HG03460 (cell line): ENCODE data around the gene TENM4.
A peak's percentile ranks its signal among the peaks of the same experiment; 100 is the strongest.
"Not testable (repeated sequence)": the region's sequence is repeated elsewhere in the genome, so short reads cannot be mapped to it uniquely, and the experiment has no call there.

Experiments
- ATAC-seq: cut with Tn5 transposase; IDR thresholded peaks from one replicate; pipeline ENCODE4 v1.9.1; 2021; ENCODE audit not compliant: unreplicated experiment

The TENM4 gene

GRCh38 chr11:79221444-79222130 is 219.2 kb downstream of the TENM4 start:
- no peak for ATAC-seq

- ATAC-seq = no peak
Observed at GRCh38 chr11:79220171-79220570, 220.7 kb downstream of the TENM4 start.

GRCh38 chr11:79219186-79220045 is 221.4 kb downstream of the TENM4 start:
- ATAC-seq = no peak

DNA sequence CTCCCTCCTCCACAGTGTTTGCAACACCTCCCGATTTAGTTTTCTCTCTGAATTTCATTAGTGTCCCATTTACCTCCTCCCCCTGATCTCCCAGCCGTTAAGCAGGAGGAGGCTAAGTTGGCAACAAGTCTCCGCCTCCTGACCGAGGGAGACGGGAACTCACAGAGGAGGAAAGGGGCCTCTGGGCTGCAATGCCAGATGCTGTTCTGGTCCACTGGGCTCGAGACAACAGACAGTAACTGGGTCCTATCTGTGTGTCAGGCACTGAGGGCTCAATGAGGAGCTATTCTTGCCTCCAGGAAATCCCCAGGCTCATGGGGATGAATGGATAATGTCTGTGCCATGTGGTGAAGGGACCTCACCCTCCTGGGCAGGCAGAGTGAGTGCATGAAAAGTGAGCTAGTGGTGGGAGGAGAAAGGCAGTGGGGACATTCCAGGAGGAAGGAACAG is 228.1 kb downstream of the TENM4 start:
- ATAC-seq = no peak

- ATAC-seq = no peak
Observed at GRCh38 chr11:79209540-79210266, 231.1 kb downstream of the TENM4 start.

- ATAC-seq = peak; percentile 47
Observed at GRCh38 chr11:79208126-79208525, 232.7 kb downstream of the TENM4 start.

GRCh38 chr11:79206951-79207350 is 233.9 kb downstream of the TENM4 start:
- no peak for ATAC-seq

GRCh38 chr11:79205786-79206185 is 235.0 kb downstream of the TENM4 start:
- no peak for ATAC-seq

DNA sequence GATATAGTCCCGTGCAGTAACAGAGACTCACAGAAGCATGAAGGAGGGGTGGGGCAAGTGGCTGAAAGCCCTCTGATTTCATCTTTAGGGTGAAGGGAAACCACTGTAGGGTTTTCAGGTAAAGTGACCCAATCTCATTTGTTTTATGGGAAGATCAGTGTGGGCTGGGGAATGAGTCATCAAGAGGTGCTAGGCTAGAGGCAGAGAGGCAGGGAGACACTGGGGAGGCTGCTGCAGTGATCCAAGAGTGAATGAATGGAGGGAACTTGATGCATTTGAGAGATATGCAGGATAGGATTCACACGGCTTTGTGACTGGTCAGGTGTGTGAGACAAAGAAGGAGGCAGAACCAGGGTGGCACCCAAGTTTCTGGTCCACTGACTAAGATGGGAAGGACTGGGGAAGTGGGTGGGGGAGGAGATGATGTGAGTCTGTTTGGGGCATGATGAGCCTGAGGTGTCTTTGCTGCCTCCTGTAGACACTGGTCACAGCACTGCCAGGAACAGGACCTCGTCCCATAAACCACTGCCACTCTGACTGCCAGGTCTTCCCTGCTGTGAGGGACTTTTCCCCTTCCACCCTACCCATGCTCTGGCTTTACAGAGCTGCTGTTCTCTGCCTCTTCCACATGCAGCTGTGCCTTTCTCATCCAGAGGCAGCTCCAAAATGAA is 239.0 kb downstream of the TENM4 start:
- ATAC-seq = no peak

DNA sequence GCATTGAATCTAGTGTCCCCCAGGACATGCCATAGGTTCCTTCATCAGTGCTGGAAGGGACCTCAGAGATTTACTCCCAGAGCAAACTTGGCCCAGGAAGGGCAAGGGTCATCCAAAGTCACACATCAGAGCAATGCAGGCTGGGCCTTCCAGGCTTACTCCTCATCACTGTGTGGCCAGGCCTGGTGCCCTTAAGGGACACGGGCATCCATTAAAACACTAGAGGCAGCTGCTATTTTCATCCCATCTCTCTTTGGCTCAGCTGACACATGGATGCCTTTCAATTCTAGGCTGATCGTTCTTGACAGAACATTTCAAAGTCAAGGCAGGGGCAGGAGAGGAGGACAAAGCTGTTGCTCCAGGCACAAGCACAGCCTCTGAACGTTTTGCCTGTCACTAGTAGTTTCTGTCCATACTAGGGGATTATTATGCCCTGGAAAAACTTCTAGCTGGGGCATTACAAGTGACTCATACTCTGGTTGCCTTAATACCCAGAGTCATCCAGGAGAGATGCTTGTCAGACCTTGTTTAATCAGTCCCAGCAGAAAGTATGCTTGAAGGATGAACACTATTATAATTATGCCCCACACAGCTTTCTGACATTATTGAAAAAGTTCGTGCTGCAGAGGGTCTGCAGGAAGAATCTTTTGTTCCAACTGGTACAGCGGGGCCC is 240.3 kb downstream of the TENM4 start:
- ATAC-seq = no peak

DNA sequence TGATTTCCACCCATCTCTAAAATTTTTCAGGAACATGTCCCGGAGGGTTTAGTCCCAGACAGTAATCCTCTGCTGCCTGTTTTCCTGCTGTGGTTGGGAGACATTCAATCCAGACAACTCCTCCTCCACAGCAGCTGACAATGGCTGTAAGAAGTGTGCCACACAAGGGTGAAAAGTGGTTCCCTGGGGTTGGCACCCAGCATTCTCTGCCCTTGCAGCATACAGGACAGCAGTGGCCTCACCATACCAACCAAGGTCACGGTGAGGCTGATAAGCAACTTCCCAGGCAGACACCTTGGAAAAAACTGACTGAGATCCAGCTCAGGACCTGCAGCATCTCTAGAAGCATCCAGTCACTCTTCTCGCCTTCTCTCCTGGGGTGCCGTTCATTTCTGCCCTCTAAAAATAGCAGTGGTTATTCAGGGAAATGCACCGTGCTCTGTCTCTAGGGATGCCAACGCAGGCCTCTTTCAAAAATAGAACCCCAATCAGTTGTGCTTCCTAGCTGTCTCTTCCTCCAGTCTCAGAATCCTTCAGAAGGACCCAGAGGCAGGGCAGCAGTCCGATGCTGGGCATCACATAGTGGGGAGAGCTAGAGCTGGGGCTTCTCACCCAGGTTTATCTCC is 241.0 kb downstream of the TENM4 start:
- no peak for ATAC-seq

DNA sequence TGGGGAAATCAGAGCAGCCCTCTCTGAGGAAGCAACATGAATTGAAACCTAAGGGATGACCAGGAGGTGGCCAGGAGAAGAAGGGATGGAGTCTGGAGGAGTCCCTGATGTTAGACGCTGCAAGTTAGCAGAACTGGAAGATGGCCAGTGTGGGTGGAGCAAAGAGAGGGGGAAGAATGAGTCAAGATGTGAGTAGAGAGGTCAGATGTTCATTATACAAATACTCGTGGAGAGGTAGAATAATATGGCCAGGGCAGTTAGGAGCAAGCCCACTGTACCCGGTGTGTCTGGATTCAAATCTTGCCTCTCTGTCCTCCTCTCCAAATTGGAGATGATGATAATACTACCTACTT is 242.0 kb downstream of the TENM4 start:
- no peak for ATAC-seq

DNA sequence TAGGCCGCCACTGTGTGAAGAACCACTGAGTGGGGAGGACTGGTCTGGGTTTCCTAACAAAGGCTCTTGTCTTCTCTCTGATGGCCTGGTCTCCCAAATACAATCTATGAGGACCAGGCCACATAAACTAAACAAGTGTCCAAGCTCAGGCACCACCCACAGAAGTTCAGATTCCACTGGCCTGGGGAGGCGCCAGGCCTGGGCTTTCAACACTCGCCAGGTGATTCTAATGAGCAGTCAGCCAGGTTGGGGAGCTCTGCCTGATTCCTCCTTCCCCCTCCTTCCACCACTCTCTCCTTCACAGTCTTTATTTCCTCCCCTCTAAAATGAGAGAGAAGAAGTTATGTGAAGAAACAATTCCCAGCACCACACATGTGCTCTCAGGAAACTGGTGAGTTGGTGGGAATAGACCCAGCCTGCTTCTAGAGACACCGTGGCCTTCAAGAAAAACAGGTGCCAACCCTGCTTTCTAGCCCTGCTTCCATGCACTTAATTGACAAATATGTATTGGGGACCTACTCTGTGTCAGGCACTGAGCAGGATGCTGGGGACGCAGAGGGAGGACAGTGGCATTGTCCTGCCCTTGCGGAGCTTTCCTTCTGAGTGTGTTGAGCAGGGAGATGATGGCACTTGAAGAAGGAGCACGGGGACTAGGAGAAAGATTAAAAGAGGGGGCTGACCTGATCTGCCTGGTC is 242.5 kb downstream of the TENM4 start:
- ATAC-seq = no peak

DNA sequence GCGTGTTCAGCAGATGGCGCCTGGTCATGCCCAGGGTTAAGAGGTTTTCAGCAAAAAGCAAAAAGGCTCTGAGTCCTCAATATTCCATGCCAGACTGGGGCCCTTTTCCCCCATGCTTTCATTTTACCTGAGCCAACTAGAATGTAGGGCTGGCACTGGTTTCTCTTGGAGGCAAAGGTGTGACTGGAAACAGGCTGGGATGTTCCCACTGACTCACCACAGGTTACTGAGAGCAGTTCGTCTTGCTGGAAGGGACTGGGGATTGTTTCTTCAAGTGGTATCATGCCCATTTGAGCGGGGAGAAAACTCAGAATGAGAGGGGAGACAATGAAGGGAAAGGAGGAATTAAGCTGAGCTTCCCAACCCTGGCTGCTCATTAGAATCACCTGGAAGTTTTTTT is 243.9 kb downstream of the TENM4 start:
- no peak for ATAC-seq

- ATAC-seq = no peak
Observed at GRCh38 chr11:79195209-79195608, 245.6 kb downstream of the TENM4 start.

- no peak for ATAC-seq
Observed at GRCh38 chr11:79193663-79194310, 247.0 kb downstream of the TENM4 start.

DNA sequence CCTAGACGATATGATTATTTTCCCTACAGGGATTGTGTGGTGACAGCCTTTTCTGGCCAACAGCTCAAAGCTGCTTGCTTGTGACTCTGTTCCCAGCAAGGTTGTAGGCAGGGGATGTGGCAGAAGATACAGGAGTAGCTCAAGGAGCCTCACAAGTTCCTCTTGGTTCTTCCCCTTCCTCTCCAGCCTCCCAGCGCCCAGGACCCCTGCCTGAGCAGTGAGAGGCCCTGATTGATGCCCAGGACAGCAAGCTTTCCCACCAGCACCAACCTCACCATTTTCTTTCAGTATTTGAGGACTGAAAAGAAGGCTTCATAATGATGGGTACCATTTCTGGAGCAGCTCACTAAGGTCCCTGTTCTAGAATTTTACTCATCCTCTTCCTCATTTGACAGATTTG is 248.0 kb downstream of the TENM4 start:
- ATAC-seq = no peak

DNA sequence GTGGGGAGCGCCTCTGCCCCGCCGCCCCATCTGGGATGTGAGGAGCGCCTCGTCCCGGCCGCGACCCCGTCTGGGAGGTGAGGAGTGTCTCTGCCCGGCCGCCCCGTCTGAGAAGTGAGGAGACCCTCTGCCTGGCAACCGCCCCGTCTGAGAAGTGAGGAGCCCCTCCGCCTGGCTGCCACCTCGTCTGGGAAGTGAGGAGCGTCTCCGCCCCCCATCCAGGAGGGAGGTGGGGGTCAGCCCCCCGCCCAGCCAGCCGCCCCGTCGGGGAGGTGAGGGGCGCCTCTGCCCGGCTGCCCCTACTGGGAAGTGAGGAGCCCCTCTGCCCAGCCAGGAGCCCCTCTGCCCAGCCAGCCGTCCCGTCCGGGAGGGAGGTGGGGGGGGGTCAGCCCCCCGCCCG is 249.1 kb downstream of the TENM4 start:
- not testable (repeated sequence) for ATAC-seq

- not testable (repeated sequence) for ATAC-seq
Observed at GRCh38 chr11:79190553-79190952, 250.3 kb downstream of the TENM4 start.
